DOHH2 (cell line): ENCODE data around the gene GSK3B.

ENCODE experiments used
- CTCF ChIP-seq: fragments of 200-600 bp; sonication (generic); IDR thresholded peaks from one replicate; pipeline ENCODE4 v1.5.1; 2014; ENCODE audit warnings: antibody characterized with exemption, mild to moderate bottlenecking, low read depth, low read length; ENCODE audit not compliant: poor library complexity, severe bottlenecking
- EZH2phosphoT487 ChIP-seq: fragments of 200-600 bp; sonication (generic); IDR thresholded peaks from 2 replicates; pipeline ENCODE4 v1.6.1; 2017; ENCODE audit warnings: borderline replicate concordance, mild to moderate bottlenecking, antibody characterized with exemption, low read length, moderate library complexity, mixed read lengths

GRCh38 chr3:120129051-120129450 is 34.8 kb upstream of the GSK3B start:
- TF ChIP-seq CTCF (no peak), EZH2phosphoT487 (no peak)
